ENCODE data around the gene KCNH2.

DNA sequence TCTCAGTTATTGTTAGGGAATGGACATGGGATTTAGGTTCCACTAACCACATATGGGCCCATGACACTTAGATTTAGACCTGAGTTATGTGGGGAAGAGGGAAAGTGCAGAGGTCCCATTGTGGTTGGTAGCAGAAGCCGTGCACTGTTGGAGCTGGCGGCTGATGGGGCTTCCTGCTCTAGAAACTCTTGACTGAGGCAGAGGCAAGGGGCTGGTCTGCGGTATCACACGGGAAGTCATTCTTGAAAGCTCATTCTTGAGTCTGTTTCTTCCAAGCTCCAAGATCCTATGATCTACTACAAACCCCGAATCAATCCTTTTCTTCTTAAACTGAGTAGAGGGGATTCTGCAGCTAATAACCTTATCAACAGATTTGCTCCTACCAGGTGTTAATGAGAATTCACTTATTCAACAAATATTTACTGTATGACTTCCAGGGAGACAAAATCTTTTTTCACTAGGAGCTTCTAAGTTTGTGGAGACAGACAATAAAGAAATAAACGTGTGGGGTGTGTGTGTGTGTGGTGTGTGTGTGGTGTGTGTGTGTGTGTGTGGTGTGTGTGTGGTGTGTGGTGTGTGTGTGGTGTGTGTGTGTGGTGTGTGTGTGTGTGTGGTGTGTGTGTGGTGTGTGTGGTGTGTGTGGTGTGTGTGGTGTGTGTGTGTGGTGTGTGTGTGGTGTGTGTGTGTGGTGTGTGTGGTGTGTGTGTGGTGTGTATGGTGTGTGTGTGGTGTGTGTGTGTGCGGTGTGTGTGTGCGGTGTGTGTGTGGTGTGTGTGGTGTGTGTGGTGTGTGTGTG, 68.7 kb downstream of the KCNH2 start:
- no peak for TF ChIP-seq POLR2A (IDR thresholded peaks at IDR 0.05; ENCODE audit: low read depth)
- TF ChIP-seq, protein P1, sequence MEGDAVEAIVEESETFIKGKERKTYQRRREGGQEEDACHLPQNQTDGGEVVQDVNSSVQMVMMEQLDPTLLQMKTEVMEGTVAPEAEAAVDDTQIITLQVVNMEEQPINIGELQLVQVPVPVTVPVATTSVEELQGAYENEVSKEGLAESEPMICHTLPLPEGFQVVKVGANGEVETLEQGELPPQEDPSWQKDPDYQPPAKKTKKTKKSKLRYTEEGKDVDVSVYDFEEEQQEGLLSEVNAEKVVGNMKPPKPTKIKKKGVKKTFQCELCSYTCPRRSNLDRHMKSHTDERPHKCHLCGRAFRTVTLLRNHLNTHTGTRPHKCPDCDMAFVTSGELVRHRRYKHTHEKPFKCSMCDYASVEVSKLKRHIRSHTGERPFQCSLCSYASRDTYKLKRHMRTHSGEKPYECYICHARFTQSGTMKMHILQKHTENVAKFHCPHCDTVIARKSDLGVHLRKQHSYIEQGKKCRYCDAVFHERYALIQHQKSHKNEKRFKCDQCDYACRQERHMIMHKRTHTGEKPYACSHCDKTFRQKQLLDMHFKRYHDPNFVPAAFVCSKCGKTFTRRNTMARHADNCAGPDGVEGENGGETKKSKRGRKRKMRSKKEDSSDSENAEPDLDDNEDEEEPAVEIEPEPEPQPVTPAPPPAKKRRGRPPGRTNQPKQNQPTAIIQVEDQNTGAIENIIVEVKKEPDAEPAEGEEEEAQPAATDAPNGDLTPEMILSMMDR (IDR thresholded peaks at IDR 0.05): no peak
- TF ChIP-seq EP300 (IDR thresholded peaks at IDR 0.05): no peak
